AG09319 (cell line): ENCODE results near the gene IQCE.
A peak's percentile ranks its signal among the peaks of the same experiment; 100 is the strongest.

ENCODE experiments used
- DNase-seq: peaks from one replicate; pipeline ENCODE4 v3.0.0-alpha.2; 2010; ENCODE audit warnings: low read depth; ENCODE audit errors: extremely low read depth
- TF ChIP-seq, protein P1 (sequence below): IDR thresholded peaks from 2 replicates; pipeline ENCODE4 v1.5.1; 2011; ENCODE audit warnings: low read depth, mild to moderate bottlenecking, inconsistent platforms, low read length, moderate library complexity

The IQCE gene

DNA sequence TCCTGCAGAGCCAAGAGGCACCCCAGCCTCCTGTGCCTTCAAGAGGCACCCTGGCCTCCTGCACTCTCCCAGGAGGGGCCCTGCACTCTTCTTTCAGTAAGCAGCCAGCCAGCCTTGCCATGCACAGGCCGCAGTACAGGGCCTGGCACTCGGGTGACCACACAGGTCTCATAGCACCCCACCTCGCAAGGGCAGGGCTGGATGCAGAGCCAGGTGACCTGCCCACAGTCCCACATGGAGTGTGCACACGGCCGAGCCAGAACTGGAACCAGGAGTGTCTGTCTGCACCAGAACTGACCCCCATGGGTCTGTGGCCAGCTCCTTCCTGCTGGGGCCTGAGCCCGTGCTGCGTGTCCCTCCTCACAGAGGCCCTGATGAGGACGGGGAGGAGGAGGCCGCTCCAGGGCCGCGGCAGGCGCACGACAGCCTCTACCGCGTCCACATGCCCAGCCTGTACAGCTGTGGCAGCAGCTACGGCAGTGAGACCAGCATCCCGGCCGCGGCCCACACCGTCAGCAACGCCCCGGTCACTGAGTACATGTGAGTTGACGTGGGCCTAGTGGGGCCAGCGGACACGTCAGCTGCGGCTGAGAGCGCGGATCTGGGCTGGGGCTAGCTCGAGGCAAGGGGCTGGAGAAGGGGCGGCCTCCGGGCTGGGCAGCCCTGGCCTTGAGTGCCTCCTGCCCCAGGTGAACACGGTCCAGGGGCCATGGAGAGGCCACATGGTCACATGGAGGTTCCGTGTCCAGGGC lies 99.3 kb downstream of the IQCE start:
- TF ChIP-seq, protein P1, sequence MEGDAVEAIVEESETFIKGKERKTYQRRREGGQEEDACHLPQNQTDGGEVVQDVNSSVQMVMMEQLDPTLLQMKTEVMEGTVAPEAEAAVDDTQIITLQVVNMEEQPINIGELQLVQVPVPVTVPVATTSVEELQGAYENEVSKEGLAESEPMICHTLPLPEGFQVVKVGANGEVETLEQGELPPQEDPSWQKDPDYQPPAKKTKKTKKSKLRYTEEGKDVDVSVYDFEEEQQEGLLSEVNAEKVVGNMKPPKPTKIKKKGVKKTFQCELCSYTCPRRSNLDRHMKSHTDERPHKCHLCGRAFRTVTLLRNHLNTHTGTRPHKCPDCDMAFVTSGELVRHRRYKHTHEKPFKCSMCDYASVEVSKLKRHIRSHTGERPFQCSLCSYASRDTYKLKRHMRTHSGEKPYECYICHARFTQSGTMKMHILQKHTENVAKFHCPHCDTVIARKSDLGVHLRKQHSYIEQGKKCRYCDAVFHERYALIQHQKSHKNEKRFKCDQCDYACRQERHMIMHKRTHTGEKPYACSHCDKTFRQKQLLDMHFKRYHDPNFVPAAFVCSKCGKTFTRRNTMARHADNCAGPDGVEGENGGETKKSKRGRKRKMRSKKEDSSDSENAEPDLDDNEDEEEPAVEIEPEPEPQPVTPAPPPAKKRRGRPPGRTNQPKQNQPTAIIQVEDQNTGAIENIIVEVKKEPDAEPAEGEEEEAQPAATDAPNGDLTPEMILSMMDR = no peak
- DNase-seq = no peak

DNA sequence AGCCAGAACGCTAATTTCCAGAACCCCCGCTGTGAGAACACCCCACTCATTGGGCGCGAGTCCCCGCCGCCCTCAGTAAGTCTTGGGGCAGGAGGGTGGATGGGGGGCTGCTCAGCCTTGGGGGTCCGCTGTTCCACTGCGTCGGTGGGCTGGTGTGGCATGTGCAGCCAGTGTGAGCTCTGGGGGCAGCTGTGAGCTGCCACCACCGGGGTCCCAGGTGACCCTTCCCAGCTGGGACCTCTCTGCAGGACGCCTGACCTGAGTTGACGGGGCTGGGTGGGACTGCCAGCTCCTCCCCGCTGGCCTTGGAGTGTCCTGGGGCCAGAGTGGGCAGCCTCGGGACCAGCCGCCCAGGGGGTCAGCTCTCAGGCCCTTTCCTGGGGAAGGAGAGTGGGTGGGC lies 100.2 kb downstream of the IQCE start:
- TF ChIP-seq, protein P1 = no peak

DNA sequence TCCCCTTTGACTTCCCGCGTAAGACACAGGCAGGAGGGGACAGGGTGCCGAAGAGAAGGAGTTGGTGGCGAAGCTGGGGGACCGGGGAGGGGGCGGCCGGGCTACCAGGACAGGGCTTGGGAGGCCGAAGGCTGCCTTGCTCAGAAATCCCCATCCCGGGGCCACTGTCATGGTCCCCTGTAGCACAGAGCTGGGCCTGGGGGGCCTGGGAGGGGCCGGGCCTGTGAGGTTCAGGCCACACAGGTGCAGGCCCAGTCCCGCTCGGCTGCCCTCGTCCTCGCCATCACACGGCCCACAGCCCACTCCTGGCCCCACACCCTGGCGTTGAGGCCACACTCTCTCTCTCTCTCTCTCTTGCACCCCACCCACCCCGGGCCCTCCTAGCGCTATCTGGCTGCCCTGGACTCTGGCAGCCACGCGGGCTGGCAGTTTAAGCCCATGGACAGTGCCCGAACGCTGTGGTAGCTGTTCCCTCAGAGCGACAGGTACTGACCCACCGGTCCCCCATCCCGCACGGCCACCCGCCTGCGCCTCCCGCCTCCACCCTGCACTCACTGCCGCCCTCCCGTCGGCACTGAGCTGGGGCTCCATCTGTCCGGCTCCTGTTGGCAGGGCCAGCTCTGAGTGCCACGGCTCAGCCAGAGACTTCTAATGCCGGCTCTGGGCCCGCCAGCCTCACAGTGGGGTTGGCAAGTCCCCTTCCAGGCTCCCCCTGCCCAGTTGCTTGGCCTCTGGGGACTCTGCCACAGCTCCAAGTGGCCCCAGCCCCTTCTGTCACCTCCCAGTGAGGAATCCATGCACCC lies 101.0 kb downstream of the IQCE start:
- no peak for DNase-seq
- TF ChIP-seq, protein P1 = no peak

More for the DNA sequence above, 100.2 kb downstream of the IQCE start:
- DNase-seq = no peak

DNA sequence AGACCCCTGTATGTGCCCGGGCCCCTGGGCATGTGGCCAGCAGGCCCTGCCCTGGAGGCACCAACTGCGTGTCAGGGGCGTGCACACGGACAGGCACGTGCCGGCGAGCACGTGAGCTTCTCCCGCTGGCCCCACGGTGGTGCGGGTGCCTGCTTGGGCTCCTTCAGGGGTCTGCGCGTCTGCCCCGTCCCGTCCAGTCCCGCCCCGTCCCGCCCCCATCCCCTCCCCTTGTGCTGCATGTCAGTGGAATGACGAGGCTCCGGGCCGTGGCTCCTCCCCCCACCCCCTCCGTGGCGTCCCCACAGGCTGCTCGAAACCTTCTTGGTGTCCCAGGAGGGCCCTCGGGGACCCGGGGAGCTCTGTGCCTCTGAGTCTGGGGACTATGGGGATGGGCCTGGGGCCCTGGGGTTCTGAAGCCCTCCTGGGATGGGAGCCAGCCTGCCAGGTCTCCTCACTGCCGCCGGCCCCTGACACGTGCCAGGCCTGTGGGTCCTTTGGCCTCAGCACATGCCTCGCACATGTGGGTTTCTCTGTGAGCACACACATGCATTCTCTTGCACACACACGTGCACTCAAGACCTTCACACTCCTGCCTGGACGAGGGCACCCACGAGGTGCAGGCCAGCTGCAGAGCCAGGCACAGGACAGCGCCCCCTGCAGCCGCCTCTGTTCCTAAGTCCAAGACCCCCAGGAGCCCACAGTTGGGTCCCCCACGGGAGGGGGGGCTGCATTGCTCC lies 101.7 kb downstream of the IQCE start:
- no peak for DNase-seq

DNA sequence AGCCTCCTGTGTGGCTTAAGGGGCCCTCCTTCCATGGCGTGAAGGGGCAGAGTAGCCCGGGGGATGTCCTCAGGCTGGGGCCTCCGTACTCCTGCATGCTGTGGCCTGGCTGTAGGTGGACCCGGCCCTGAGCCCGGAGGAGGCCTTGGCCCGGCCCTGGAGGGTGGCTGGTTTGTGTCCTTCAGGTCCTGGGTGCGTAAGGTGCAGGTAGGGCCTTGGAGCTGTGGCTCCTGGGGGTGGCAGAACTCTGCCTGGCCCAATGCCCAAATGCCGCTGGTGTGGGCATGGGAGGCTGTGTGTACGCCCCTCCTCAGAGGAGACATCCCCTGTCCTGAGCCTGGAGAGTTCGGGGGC lies 102.3 kb downstream of the IQCE start:
- TF ChIP-seq, protein P1 = no peak
- DNase-seq = no peak

More for the DNA sequence above, 101.7 kb downstream of the IQCE start:
- TF ChIP-seq, protein P1 = peak; percentile 38

DNA sequence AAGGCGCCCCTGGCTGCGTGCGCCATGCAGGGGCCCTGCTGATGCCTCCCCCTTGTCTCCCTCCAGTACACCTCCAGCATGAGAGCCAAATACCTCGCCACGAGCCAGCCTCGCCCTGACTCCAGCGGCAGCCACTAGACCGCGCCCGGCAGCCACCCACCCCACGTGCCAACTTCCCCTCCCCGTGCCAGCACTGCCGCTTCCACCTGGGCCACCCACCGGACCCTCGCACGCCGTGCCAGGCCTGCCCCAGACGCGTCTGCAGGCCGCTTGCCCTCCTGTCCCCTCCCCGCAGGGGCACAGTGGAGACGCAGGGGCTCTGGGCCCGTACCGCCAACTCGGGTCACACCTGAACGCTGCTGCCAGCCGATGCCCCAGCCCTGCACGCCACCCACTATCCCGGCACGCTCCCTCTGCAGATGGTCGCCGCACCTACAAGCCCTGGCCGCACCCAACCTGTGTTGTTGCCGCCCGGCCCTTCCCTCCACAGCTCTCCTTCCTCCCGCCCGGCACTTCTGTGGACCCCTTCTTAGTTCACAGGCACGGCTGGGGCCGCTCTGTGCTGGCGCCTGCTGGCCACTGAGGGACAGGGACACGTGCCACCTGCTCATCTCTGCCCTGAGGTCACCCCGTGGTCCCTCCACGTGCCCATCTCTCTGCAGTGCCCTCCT lies 103.0 kb downstream of the IQCE start:
- TF ChIP-seq, protein P1 = no peak; the same call in 1 of the 2 replicates

More for the DNA sequence above, 103.0 kb downstream of the IQCE start:
- no peak for DNase-seq
